Sigmoid colon (tissue), 4 donors: ENCODE results near the gene CNTN4.

ENCODE experiments used
- EP300 ChIP-seq, 4 donors: sonication (generic); formaldehyde crosslinking; IDR thresholded peaks; one replicate each; pipeline ENCODE4 v1.6.1; 2017; ENCODE audit warnings: antibody characterized with exemption in 4 of 4
- POLR2A ChIP-seq, 2 donors: fragments of 450-650 bp; IDR thresholded peaks; one replicate each; pipeline ENCODE4 v1.6.1; 2016; ENCODE audit warnings: antibody characterized with exemption in 2 of 2, mild to moderate bottlenecking in 2 of 2, moderate library complexity in 2 of 2
- TF ChIP-seq, protein P1 (sequence below), 4 experiments: fragments of 450-650 bp in 3 of 4; fragments of 200-600 bp in 1 of 4; IDR thresholded peaks; one replicate each; pipeline ENCODE4 v1.5.1; 2016 to 2019; ENCODE audit warnings: antibody characterized with exemption in 4 of 4, mild to moderate bottlenecking in 3 of 4, moderate library complexity in 2 of 4

DNA sequence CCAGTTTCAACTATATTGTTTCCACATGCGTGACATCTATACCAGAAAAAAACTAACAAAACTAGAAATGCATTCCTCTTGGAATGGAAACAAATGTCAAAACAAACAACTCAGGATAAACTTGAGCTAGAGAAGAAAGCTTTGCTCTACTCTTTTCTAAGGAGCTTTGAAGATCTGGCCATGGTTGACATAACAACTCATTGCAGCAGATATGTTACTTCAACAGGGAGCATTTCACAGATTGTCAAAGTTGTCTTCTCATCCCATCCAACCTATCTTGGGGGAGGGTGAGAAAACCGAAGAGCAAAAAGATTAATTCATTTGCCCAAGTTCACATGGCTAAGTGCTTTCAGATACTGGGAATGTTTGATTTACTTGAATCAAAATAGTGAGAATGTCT lies 484.4 kb downstream of the CNTN4 start:
- TF ChIP-seq, protein P1, sequence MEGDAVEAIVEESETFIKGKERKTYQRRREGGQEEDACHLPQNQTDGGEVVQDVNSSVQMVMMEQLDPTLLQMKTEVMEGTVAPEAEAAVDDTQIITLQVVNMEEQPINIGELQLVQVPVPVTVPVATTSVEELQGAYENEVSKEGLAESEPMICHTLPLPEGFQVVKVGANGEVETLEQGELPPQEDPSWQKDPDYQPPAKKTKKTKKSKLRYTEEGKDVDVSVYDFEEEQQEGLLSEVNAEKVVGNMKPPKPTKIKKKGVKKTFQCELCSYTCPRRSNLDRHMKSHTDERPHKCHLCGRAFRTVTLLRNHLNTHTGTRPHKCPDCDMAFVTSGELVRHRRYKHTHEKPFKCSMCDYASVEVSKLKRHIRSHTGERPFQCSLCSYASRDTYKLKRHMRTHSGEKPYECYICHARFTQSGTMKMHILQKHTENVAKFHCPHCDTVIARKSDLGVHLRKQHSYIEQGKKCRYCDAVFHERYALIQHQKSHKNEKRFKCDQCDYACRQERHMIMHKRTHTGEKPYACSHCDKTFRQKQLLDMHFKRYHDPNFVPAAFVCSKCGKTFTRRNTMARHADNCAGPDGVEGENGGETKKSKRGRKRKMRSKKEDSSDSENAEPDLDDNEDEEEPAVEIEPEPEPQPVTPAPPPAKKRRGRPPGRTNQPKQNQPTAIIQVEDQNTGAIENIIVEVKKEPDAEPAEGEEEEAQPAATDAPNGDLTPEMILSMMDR (IDR thresholded peaks at IDR 0.05), result no peak
- TF ChIP-seq POLR2A (IDR thresholded peaks at IDR 0.05) (no peak), EP300 (IDR thresholded peaks at IDR 0.05) (no peak)
